Endothelial cell of umbilical vein (primary cell): ENCODE data around the gene PCSK6. TPM values are rescaled to one million over a fixed set of nuclear protein-coding genes. Genes with fewer than 3 reads are reported as not detected.

Experiments
- BruUV-seq: library from RNA; stranded (reverse); fragments of 400-500 nt; replicated peaks from 2 replicates; lab custom pipeline; 2021; lab: Mats Ljungman, UMichigan
- CTCF ChIA-PET: fragments of 300-600, 350-600 bp; sonication (Branson Sonifier 250); formaldehyde crosslinking; loops from one replicate; lab custom pipeline; 2021; ENCODE audit warnings: antibody characterized with exemption, inconsistent platforms; lab: Charles Lee
- POLR2A ChIA-PET: fragments of 300-600, 350-600 bp; sonication (Branson Sonifier 250); formaldehyde crosslinking; loops from one replicate; lab custom pipeline; 2021; ENCODE audit warnings: antibody characterized with exemption, inconsistent platforms; lab: Charles Lee
- DNase-seq: peaks from one replicate; pipeline ENCODE4 v3.0.0-alpha.2; 2011; ENCODE audit warnings: low read depth, low spot score
- FAIRE-seq: peaks from 2 replicates; lab custom pipeline; 2011; peaks lifted over from hg19 to GRCh38; lab: Jason Lieb, UNC
- H2AFZ ChIP-seq: 2 replicates; pipeline ENCODE4 v1.6.0; 2012; ENCODE audit warnings: low read depth, low read length, control low read depth, inconsistent platforms
- H3K27ac ChIP-seq: 2 replicates; pipeline ENCODE4 v1.5.1; 2011; ENCODE audit warnings: low read depth, mild to moderate bottlenecking, control low read depth, low read length, moderate library complexity; ENCODE audit not compliant: insufficient read depth
- H3K27me3 ChIP-seq, 2 experiments: 2 replicates each; pipeline versions ENCODE4 v1.6.0 to v1.6.1; 2011; ENCODE audit warnings: low read length in 2 of 2, mixed read lengths in 1 of 2; ENCODE audit not compliant: control insufficient read depth in 2 of 2, insufficient read depth in 2 of 2
- H3K36me3 ChIP-seq, 2 experiments: 2 replicates in 1 of 2; 3 replicates in 1 of 2; pipeline ENCODE4 v1.5.1; 2011; ENCODE audit warnings: low read length in 2 of 2, mild to moderate bottlenecking in 1 of 2, moderate library complexity in 1 of 2; ENCODE audit not compliant: control insufficient read depth in 2 of 2, insufficient read depth in 2 of 2; ENCODE audit errors: extremely low read depth in 1 of 2
- H3K4me1 ChIP-seq: 3 replicates; pipeline ENCODE4 v1.5.1; 2011; ENCODE audit warnings: mild to moderate bottlenecking, low read length; ENCODE audit not compliant: control insufficient read depth, insufficient read depth; ENCODE audit errors: extremely low read depth
- H3K4me2 ChIP-seq: 2 replicates; pipeline ENCODE4 v1.6.1; 2011; ENCODE audit warnings: low read length, control low read depth, mixed read lengths; ENCODE audit not compliant: insufficient read depth
- H3K4me3 ChIP-seq, 3 experiments: fragments of 200-600 bp in 1 of 3; sonication (generic), shearing (Covaris generic) in 1 of 3; replicated peaks in 1 of 3; 2 replicates each; pipeline ENCODE4 v1.5.1; 2011 to 2016; ENCODE audit warnings: control low read depth in 3 of 3, low read length in 3 of 3, mild to moderate bottlenecking in 2 of 3, inconsistent platforms in 1 of 3, low read depth in 1 of 3, moderate library complexity in 1 of 3; ENCODE audit not compliant: insufficient read depth in 1 of 3
- H3K79me2 ChIP-seq: 2 replicates; pipeline ENCODE4 v1.6.0; 2012; ENCODE audit warnings: low read length, inconsistent platforms; ENCODE audit not compliant: control insufficient read depth, insufficient read depth
- H3K9ac ChIP-seq: replicated peaks from 2 replicates; pipeline ENCODE3; 2011; ENCODE audit warnings: low read length, control low read depth; ENCODE audit not compliant: insufficient read depth; ENCODE audit errors: extremely low read depth
- H3K9me1 ChIP-seq: replicated peaks from 3 replicates; pipeline ENCODE4 v1.6.0; 2011; ENCODE audit warnings: mild to moderate bottlenecking, low read length; ENCODE audit not compliant: control insufficient read depth, insufficient read depth; ENCODE audit errors: extremely low read depth
- H3K9me3 ChIP-seq: replicated peaks from 2 replicates; pipeline ENCODE4 v1.5.1; 2012; ENCODE audit warnings: low read length, inconsistent platforms; ENCODE audit not compliant: control insufficient read depth, insufficient read depth
- H4K20me1 ChIP-seq: replicated peaks from 2 replicates; pipeline ENCODE3; 2011; ENCODE audit warnings: mild to moderate bottlenecking, low read length; ENCODE audit not compliant: control insufficient read depth, insufficient read depth; ENCODE audit errors: extremely low read depth
- EZH2 ChIP-seq: IDR thresholded peaks from 2 replicates; pipeline ENCODE4 v1.6.1; 2012; ENCODE audit warnings: borderline replicate concordance, low read depth, mild to moderate bottlenecking, moderate library complexity, low read length, inconsistent platforms; ENCODE audit not compliant: severe bottlenecking
- FOS ChIP-seq: IDR thresholded peaks from 2 replicates; pipeline ENCODE4 v1.6.1; 2011; ENCODE audit warnings: mild to moderate bottlenecking, low read length, moderate library complexity, borderline replicate concordance; ENCODE audit not compliant: insufficient read depth
- GATA2 ChIP-seq: IDR thresholded peaks from 2 replicates; pipeline ENCODE4 v1.7.0; 2011; ENCODE audit warnings: low read depth, mild to moderate bottlenecking, moderate library complexity, mixed read lengths, low read length; ENCODE audit not compliant: insufficient read length, insufficient read depth
- JUN ChIP-seq: IDR thresholded peaks from 2 replicates; pipeline ENCODE4 v1.6.1; 2011; ENCODE audit warnings: borderline replicate concordance, low read depth; ENCODE audit not compliant: insufficient read length, insufficient read depth
- MYC ChIP-seq: IDR thresholded peaks from one replicate; pipeline ENCODE4 v1.6.1; 2011; ENCODE audit warnings: mild to moderate bottlenecking, low read depth, low read length
- POLR2A ChIP-seq: IDR thresholded peaks from 2 replicates; pipeline ENCODE4 v1.6.1; 2012; ENCODE audit warnings: low read depth, mild to moderate bottlenecking, control low read depth, low read length
- POLR2AphosphoS5 ChIP-seq: IDR thresholded peaks from 2 replicates; pipeline ENCODE4 v1.6.1; 2012; ENCODE audit warnings: low read depth, mild to moderate bottlenecking, control low read depth, low read length, moderate library complexity; ENCODE audit not compliant: insufficient read depth
- dilution Hi-C: fragments of 300-500 bp; cut with MboI; formaldehyde crosslinking; loops from one replicate; pipeline ENCODE4 v1.15.0; 2019; ENCODE audit warnings: low sequenced_read_pairs; ENCODE audit not compliant: extremely low pct_ligation_motif_present
- intact Hi-C: fragments of 100-400 bp; cut with micrococcal nuclease; formaldehyde crosslinking; loops from one replicate; pipeline ENCODE4 v1.10.0; 2022
- polyA plus RNA-seq, 4 experiments: library from polyadenylated mRNA; depleted of rRNA in 3 of 4; stranded (reverse) in 3 of 4; unstranded in 1 of 4; fragments of >200 nt; gene quantifications; 2 replicates each; pipeline versions ENCODE4 v1.2.1 to v1.2.3, GENCODE V29; 2011 to 2012; ENCODE audit warnings: missing spikeins in 1 of 4
- total RNA-seq: library from RNA; stranded (reverse); gene quantifications from 2 replicates; pipeline ENCODE4 v1.2.3, GENCODE V29; 2021
- TF ChIP-seq, protein P1 (sequence below), 2 donors: IDR thresholded peaks; 1 replicate in 1 of 2; 2 replicates in 1 of 2; pipeline ENCODE4 v1.5.1; 2011; ENCODE audit warnings: low read length in 2 of 2, mild to moderate bottlenecking in 2 of 2, moderate library complexity in 2 of 2, control low read depth in 1 of 2, inconsistent platforms in 1 of 2, low read depth in 1 of 2; ENCODE audit not compliant: insufficient read depth in 1 of 2; ENCODE audit errors: extremely low read depth in 1 of 2
- TF ChIP-seq, protein P2 (sequence below): IDR thresholded peaks from 2 replicates; pipeline ENCODE4 v1.6.1; 2011; ENCODE audit not compliant: insufficient read depth, insufficient read length

Gene PCSK6
- total and polyA plus RNA-seq, 2 donors (not counting 3 experiments of a cell fraction or from before 2014, with no cell fraction given): 0.18 to 0.69 TPM

DNA sequence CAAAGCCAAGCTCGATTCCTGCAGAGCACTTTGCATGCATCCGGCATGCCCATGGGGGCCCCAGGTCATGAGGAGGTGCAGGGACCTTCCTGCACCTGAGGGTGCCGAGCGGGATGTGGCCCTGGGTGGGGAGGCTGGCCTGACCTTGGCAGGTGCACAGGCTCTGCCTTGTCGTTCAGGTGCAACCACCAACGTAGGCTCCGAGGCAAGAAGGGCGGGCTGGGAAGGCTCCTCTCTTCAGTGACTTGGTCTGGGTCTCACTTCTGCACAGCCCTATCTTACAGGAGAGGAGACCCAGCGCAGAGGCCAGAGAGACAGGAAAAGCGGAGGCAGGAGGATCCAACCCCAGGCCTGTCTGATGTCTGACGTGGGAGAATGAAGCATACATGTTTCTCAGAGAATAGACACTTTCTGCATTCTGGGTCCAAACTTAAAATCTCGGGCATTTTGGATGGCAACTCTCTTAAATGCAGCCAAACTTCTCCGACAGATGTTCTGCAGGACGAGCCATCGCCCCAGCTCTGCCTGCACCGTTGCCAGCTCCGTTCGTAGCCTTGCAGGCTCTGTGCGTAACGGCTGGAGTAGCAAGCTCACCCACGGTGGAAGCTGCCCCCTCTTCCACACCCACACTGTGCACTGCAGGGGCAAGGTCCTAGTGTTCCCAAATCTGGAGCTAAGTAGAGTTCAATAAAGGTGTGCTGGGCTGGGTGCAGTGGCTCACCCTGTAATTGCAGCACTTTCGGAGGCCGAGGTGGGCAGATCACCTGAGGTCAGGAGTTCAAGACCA lies 133.6 kb downstream of the PCSK6 start:
- ChIA-PET POLR2A (no interaction called here), CTCF (no interaction called here)
- no peaks in the 10 kb centered on the region for H3K27me3 ChIP-seq
- intact Hi-C loops: no loop called here
- dilution Hi-C loops: no loop called here
- H3K9ac ChIP-seq: no peak overlapping the region
- no peak for DNase-seq
- H3K4me1 ChIP-seq: no peaks in the 10 kb centered on the region
- no peaks in the 10 kb centered on the region for H3K9me1 ChIP-seq
- no peaks in the 10 kb centered on the region for H3K9me3 ChIP-seq
- H3K36me3 ChIP-seq: no peaks in the 10 kb centered on the region
- H3K4me3 ChIP-seq: no peak overlapping the region
- no peak overlapping the region for H3K27ac ChIP-seq
- H3K4me2 ChIP-seq: no peak overlapping the region
- H4K20me1 ChIP-seq: no peaks in the 10 kb centered on the region
- TF ChIP-seq POLR2A (no peak), GATA2 (no peak), EZH2 (no peak), MYC (no peak), FOS (no peak), JUN (no peak), POLR2AphosphoS5 (no peak)
- TF ChIP-seq, protein P1, sequence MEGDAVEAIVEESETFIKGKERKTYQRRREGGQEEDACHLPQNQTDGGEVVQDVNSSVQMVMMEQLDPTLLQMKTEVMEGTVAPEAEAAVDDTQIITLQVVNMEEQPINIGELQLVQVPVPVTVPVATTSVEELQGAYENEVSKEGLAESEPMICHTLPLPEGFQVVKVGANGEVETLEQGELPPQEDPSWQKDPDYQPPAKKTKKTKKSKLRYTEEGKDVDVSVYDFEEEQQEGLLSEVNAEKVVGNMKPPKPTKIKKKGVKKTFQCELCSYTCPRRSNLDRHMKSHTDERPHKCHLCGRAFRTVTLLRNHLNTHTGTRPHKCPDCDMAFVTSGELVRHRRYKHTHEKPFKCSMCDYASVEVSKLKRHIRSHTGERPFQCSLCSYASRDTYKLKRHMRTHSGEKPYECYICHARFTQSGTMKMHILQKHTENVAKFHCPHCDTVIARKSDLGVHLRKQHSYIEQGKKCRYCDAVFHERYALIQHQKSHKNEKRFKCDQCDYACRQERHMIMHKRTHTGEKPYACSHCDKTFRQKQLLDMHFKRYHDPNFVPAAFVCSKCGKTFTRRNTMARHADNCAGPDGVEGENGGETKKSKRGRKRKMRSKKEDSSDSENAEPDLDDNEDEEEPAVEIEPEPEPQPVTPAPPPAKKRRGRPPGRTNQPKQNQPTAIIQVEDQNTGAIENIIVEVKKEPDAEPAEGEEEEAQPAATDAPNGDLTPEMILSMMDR (IDR thresholded peaks at IDR 0.05; ENCODE audit: extremely low read depth in 1 of 2, insufficient read depth in 1 of 2, low read depth in 1 of 2, low read length in 2 of 2): no peak
- TF ChIP-seq, protein P2, sequence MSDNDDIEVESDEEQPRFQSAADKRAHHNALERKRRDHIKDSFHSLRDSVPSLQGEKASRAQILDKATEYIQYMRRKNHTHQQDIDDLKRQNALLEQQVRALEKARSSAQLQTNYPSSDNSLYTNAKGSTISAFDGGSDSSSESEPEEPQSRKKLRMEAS: no peak
- no peaks in the 10 kb centered on the region for H3K79me2 ChIP-seq
- BruUV-seq: no TSS peak
- no peak for FAIRE-seq
- H2AFZ ChIP-seq: no peak overlapping the region
